HepG2 (cell line): ENCODE measurements around the gene CAPN11. TPM values are rescaled to one million over a fixed set of nuclear protein-coding genes. Genes with fewer than 3 reads are reported as not detected.

Source experiments
- BATF2 ChIP-seq: sonication (generic); formaldehyde crosslinking; IDR thresholded peaks from 2 replicates; pipeline ENCODE4 v1.8.0; 2022; ENCODE audit warnings: mild to moderate bottlenecking, missing genetic modification reagents, moderate library complexity
- DR1 ChIP-seq: sonication (generic); formaldehyde crosslinking; IDR thresholded peaks from 2 replicates; pipeline ENCODE4 v1.8.0; 2021; ENCODE audit warnings: mild to moderate bottlenecking, missing genetic modification reagents, inconsistent platforms
- HCFC1 ChIP-seq: fragments of 150-350 bp; IDR thresholded peaks from 2 replicates; pipeline ENCODE4 v1.6.1; 2014; ENCODE audit warnings: low read depth, low read length
- KAT8 ChIP-seq: IDR thresholded peaks from 2 replicates; pipeline ENCODE4 v1.6.1; 2016; ENCODE audit warnings: missing genetic modification reagents, missing compliant biosample characterization
- KDM4B ChIP-seq: sonication (generic); formaldehyde crosslinking; IDR thresholded peaks from 2 replicates; pipeline ENCODE4 v1.4.0; 2020; ENCODE audit warnings: missing genetic modification reagents
- LCORL ChIP-seq, 2 experiments: fragments of 450-650 bp in 1 of 2; sonication (generic) in 1 of 2; formaldehyde crosslinking in 1 of 2; IDR thresholded peaks; 2 replicates each; pipeline versions ENCODE4 v1.5.0 to v1.6.1; 2017 to 2020; ENCODE audit warnings: antibody characterized with exemption in 1 of 2, missing genetic modification reagents in 1 of 2
- MAZ ChIP-seq, 2 experiments: sonication (generic) in 1 of 2; formaldehyde crosslinking in 1 of 2; IDR thresholded peaks; 2 replicates each; pipeline versions ENCODE4 v1.5.0 to v1.6.1; 2012 to 2020; ENCODE audit warnings: low read depth in 2 of 2, mild to moderate bottlenecking in 2 of 2, borderline replicate concordance in 1 of 2, improper control_type of control experiment in 1 of 2, low read length in 1 of 2, missing genetic modification reagents in 1 of 2, moderate library complexity in 1 of 2
- MXD1 ChIP-seq: sonication (generic); formaldehyde crosslinking; IDR thresholded peaks from 2 replicates; pipeline ENCODE4 v1.4.0; 2020; ENCODE audit warnings: mild to moderate bottlenecking, missing genetic modification reagents
- SNAPC2 ChIP-seq: sonication (generic); formaldehyde crosslinking; IDR thresholded peaks from 2 replicates; pipeline ENCODE4 v1.8.1; 2022; ENCODE audit warnings: mild to moderate bottlenecking, missing genetic modification reagents
- SRSF9 ChIP-seq: fragments of 200-400 bp; formaldehyde crosslinking; IDR thresholded peaks from 2 replicates; pipeline ENCODE4 v1.6.1; 2018; ENCODE audit warnings: borderline replicate concordance, mild to moderate bottlenecking, low read depth, low read length; ENCODE audit not compliant: insufficient read depth, poor library complexity, severe bottlenecking
- TFDP2 ChIP-seq: sonication (generic); formaldehyde crosslinking; IDR thresholded peaks from 2 replicates; pipeline ENCODE4 v1.4.0; 2020; ENCODE audit warnings: missing genetic modification reagents
- TRAFD1 ChIP-seq: sonication (generic); formaldehyde crosslinking; IDR thresholded peaks from 2 replicates; pipeline ENCODE4 v1.5.1; 2020; ENCODE audit warnings: missing genetic modification reagents, mild to moderate bottlenecking, borderline replicate concordance
- ZGPAT ChIP-seq: IDR thresholded peaks from 2 replicates; pipeline ENCODE4 v1.6.1; 2016; ENCODE audit warnings: mild to moderate bottlenecking
- ZNF207 ChIP-seq: fragments of 450-650 bp; IDR thresholded peaks from 2 replicates; pipeline ENCODE4 v1.6.1; 2016; ENCODE audit warnings: antibody characterized with exemption, borderline replicate concordance
- ZNF460 ChIP-seq: sonication (generic); formaldehyde crosslinking; IDR thresholded peaks from 2 replicates; pipeline ENCODE4 v1.5.1; 2020; ENCODE audit warnings: missing genetic modification reagents, mild to moderate bottlenecking, borderline replicate concordance
- ZNF652 ChIP-seq: IDR thresholded peaks from 2 replicates; pipeline ENCODE4 v1.6.1; 2016; ENCODE audit warnings: low read depth, borderline replicate concordance
- ZNF773 ChIP-seq: sonication (generic); formaldehyde crosslinking; IDR thresholded peaks from 2 replicates; pipeline ENCODE4 v1.4.0; 2020; ENCODE audit warnings: missing genetic modification reagents, borderline replicate concordance
- polyA plus RNA-seq, 8 experiments: library from polyadenylated mRNA; depleted of rRNA in 3 of 8; stranded (reverse) in 7 of 8; unstranded in 1 of 8; fragments of >200 nt; fragmentation: Illumina TruSeq in 4 of 8; extraction: Trizol in 4 of 8; gene quantifications; 2 replicates each; pipeline versions ENCODE4 v1.2.1 to v1.2.3, GENCODE V29; 2011 to 2016; ENCODE audit warnings: low read depth in 4 of 8, missing spikeins in 1 of 8, mixed read lengths in 1 of 8; ENCODE audit not compliant: insufficient read depth in 1 of 8
- total RNA-seq, 5 experiments: library from RNA; depleted of rRNA; stranded (reverse); fragments of >200 nt; fragmentation: Illumina TruSeq; extraction: Trizol; gene quantifications; 2 replicates each; pipeline ENCODE4 v1.2.3, GENCODE V29; 2016; ENCODE audit warnings: low read depth in 1 of 5
- TF ChIP-seq, protein P1 (sequence below): sonication (generic); formaldehyde crosslinking; IDR thresholded peaks from 2 replicates; pipeline ENCODE4 v1.9.0; 2021; ENCODE audit warnings: missing genetic modification reagents, borderline replicate concordance
- TF ChIP-seq, protein P2 (sequence below): fragments of 450-650 bp; IDR thresholded peaks from 2 replicates; pipeline ENCODE4 v1.6.1; 2017; ENCODE audit warnings: mild to moderate bottlenecking

The CAPN11 gene
- total and polyA plus RNA-seq, 2 of the 13 experiments (the other 11 are each of a cell fraction or from before 2014, with no cell fraction given), result 0.07 to 0.11 TPM

DNA sequence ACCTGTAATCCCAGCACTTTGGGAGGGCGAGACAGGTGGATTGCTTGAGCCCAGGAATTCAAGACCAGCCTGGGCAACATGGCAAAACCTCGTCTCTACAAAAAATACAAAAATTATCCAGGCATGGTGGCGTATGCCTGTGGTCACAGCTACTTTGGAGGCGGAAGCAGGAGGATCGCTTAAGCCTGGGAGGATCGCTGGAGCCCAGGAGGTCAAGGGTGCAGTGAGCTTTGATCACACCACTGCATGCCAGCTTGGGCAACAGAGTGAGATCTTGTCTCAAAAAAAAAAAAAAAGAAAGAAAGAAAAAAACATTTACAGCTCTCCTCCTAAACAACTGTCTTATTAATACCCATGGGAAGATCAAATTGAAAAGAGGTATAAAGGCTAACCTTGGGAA, 49.3 kb downstream of the CAPN11 start (continued):
- TF ChIP-seq TRAFD1 (CRISPR knock-in tag) (no peak), ZNF207 (no peak), KAT8 (CRISPR knock-in tag) (0 out of 2 replicates have a peak, but pooled peaks have one; percentile 19), MXD1 (CRISPR knock-in tag) (no peak), TFDP2 (CRISPR knock-in tag) (no peak), KDM4B (CRISPR knock-in tag) (no peak), SNAPC2 (CRISPR knock-in tag) (no peak), SRSF9 (no peak), ZNF773 (CRISPR knock-in tag) (no peak), DR1 (CRISPR knock-in tag) (no peak), BATF2 (CRISPR knock-in tag) (no peak), LCORL (IDR thresholded peaks at IDR 0.05) (no peak), LCORL (CRISPR knock-in tag; IDR thresholded peaks at IDR 0.05) (no peak), ZNF652 (CRISPR knock-in tag) (peak; percentile 79; the same call in 1 of the 2 replicates), HCFC1 (no peak), ZNF460 (peak; percentile 80; the same call in 1 of the 2 replicates), ZGPAT (CRISPR knock-in tag) (peak; percentile 50; the same call in 1 of the 2 replicates), MAZ (IDR thresholded peaks at IDR 0.05; ENCODE audit: borderline replicate concordance, low read depth, low read length) (no peak), MAZ (CRISPR knock-in tag; IDR thresholded peaks at IDR 0.05; ENCODE audit: low read depth) (no peak)
- TF ChIP-seq, protein P1, sequence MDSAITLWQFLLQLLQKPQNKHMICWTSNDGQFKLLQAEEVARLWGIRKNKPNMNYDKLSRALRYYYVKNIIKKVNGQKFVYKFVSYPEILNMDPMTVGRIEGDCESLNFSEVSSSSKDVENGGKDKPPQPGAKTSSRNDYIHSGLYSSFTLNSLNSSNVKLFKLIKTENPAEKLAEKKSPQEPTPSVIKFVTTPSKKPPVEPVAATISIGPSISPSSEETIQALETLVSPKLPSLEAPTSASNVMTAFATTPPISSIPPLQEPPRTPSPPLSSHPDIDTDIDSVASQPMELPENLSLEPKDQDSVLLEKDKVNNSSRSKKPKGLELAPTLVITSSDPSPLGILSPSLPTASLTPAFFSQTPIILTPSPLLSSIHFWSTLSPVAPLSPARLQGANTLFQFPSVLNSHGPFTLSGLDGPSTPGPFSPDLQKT (CRISPR knock-in tag), result no peak
- TF ChIP-seq, protein P2, sequence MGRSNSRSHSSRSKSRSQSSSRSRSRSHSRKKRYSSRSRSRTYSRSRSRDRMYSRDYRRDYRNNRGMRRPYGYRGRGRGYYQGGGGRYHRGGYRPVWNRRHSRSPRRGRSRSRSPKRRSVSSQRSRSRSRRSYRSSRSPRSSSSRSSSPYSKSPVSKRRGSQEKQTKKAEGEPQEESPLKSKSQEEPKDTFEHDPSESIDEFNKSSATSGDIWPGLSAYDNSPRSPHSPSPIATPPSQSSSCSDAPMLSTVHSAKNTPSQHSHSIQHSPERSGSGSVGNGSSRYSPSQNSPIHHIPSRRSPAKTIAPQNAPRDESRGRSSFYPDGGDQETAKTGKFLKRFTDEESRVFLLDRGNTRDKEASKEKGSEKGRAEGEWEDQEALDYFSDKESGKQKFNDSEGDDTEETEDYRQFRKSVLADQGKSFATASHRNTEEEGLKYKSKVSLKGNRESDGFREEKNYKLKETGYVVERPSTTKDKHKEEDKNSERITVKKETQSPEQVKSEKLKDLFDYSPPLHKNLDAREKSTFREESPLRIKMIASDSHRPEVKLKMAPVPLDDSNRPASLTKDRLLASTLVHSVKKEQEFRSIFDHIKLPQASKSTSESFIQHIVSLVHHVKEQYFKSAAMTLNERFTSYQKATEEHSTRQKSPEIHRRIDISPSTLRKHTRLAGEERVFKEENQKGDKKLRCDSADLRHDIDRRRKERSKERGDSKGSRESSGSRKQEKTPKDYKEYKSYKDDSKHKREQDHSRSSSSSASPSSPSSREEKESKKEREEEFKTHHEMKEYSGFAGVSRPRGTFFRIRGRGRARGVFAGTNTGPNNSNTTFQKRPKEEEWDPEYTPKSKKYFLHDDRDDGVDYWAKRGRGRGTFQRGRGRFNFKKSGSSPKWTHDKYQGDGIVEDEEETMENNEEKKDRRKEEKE, result no peak
